ENCODE results near the gene FUBP1. TPM values are rescaled to one million over a fixed set of nuclear protein-coding genes. Genes with fewer than 3 reads are reported as not detected.
"Not testable (repeated sequence)": the region's sequence is repeated elsewhere in the genome, so short reads cannot be mapped to it uniquely, and the experiment has no call there.

The FUBP1 gene
- total RNA-seq, 1 donor from 2014 or later, result 81.2 TPM

DNA sequence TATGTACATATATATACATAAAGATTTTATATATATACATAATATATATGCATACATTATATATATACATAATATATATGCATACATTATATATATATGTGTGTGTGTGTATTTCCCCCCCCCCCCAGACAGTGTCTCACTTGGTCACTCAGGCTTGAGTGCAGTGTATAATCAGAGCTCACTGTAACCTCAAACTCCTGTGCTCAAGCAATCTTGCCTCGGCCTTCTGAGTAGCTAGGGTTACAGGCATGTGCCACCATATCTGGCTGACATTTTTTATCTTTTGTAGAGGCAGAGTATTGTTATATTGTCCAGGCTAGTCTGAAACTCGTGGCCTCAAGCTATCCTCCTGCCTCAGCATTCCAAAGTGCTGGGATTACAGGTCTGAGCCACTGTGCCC lies 9.0 kb upstream of the FUBP1 start:
- H3K4me3 ChIP-seq (ENCODE audit: low read depth, low read length), result no peak overlapping the region
- no peak for TF ChIP-seq CTCF (conservative IDR thresholded peaks at IDR 0.05; ENCODE audit: low read depth, low read length)
- no peak for DNase-seq (ENCODE audit: low read depth)

DNA sequence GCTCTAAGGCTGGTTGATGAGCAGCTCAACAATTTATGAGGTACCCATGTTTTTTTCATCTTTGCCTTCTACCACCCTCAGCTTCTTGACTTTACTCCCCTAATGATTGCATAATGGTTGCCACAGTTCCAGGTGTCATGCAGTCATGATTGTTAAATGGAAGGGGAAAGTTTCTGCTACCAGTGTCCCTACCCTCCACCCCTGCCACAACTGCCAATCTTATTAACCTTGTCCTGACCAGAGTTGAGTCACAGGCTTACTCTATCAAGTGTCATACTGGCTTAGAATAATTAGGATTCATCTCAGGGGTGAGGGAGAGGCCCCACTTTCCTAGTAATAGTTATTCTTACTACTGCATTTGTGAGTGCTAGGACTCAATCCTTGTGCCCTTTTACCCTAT lies 7.9 kb upstream of the FUBP1 start:
- no peak for TF ChIP-seq CTCF (conservative IDR thresholded peaks at IDR 0.05; ENCODE audit: low read depth, low read length)
- no peak for DNase-seq (ENCODE audit: low read depth)

GRCh38 chr1:77984629-77985028 lies 5.8 kb upstream of the FUBP1 start:
- no peak for TF ChIP-seq CTCF (conservative IDR thresholded peaks at IDR 0.05; ENCODE audit: low read depth, low read length)
- no peak for DNase-seq (ENCODE audit: low read depth)
- H3K4me3 ChIP-seq (ENCODE audit: low read depth, low read length), result no peak overlapping the region

More for the DNA sequence above, 7.9 kb upstream of the FUBP1 start:
- H3K4me3 ChIP-seq (ENCODE audit: low read depth, low read length), result no peak overlapping the region

- no peak for TF ChIP-seq CTCF (conservative IDR thresholded peaks at IDR 0.05; ENCODE audit: low read depth, low read length)
- no peak for DNase-seq (ENCODE audit: low read depth)
These were observed 5.1 kb upstream of the FUBP1 start for GRCh38 chr1:77983997-77984355.

GRCh38 chr1:77983352-77983996 lies 4.6 kb upstream of the FUBP1 start:
- not testable (repeated sequence) for H3K4me3 ChIP-seq (ENCODE audit: low read depth, low read length); DNase-seq (ENCODE audit: low read depth)

More at GRCh38 chr1:77983997-77984355, 5.1 kb upstream of the FUBP1 start:
- H3K4me3 ChIP-seq (ENCODE audit: low read depth, low read length), result no peak overlapping the region

DNA sequence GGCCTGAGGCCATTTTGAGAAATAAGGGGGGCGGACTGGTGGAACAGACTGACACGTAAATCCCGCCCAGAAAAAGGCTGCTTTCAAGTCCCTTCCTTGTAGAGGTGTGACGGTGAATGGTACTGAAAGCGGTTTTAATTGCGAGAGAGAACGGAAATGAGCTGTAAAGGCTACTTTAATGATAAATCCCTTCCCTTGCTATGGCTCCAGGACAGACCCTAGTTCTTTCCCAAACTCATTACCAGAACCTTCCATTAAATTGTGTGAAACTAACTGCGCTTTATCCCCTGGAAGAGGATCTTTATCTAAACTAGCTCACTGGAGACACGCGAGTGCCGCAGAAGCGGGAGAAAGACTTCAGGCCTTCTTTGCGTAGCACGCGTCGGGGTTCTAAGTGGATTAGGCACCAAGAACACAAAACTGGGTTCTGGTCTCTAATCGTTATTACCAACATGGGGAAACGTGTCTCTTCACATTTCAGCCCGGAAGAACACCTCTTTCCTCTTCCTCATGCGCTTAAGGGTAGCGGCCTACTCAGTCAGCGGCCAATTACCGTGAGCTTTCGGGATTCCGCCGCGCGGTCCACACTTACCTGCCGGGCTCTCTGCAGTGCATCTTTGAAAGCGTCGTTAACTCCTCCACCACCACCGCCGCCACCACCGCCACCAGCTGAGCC lies 441 bp downstream of the FUBP1 start:
- DNase-seq (ENCODE audit: low read depth), result peak; percentile 56
- H3K4me3 ChIP-seq (ENCODE audit: low read depth, low read length), result peak overlapping the region; percentile 69
- no peak for TF ChIP-seq CTCF (conservative IDR thresholded peaks at IDR 0.05; ENCODE audit: low read depth, low read length)

- H3K4me3 ChIP-seq (ENCODE audit: low read depth, low read length), result peak overlapping the region; percentile 69
- DNase-seq (ENCODE audit: low read depth), result no peak
- no peak for TF ChIP-seq CTCF (conservative IDR thresholded peaks at IDR 0.05; ENCODE audit: low read depth, low read length)
These were observed 931 bp downstream of the FUBP1 start for GRCh38 chr1:77977989-77978292.

Measured in epithelial cell of proximal tubule (primary cell).